Right ventricle myocardium superior (tissue), 1 donor: ENCODE results near the gene SLCO2A1. TPM values are rescaled to one million over a fixed set of nuclear protein-coding genes. Genes with fewer than 3 reads are reported as not detected.

Experiments used
- ATAC-seq: fragments of 200-7000 bp; cut with Tn5 transposase; one replicate; pipeline ENCODE4 v1.9.1; 2020; ENCODE audit warnings: mild to moderate bottlenecking; ENCODE audit not compliant: poor library complexity
- DNase-seq: peaks from one replicate; pipeline ENCODE4 v3.0.0-alpha.2; 2020
- intact Hi-C: fragments of 100-400 bp; cut with DNase I; formaldehyde crosslinking; loops from one replicate; pipeline ENCODE4 v1.11.2; 2022
- total RNA-seq: library from RNA; stranded (reverse); fragmentation: NEBNext Ultra II Directional; extraction: Animal tissue kit (Norgen Biotek cat#: 25700); gene quantifications from one replicate; pipeline ENCODE4 v1.2.1, GENCODE V29; 2021
- donor health status: DM: no; HTN: yes; CAD: no; lungs with severe emphysema.

SLCO2A1 gene
- total RNA-seq, 1 donor from 2014 or later, result 8.3 TPM

DNA sequence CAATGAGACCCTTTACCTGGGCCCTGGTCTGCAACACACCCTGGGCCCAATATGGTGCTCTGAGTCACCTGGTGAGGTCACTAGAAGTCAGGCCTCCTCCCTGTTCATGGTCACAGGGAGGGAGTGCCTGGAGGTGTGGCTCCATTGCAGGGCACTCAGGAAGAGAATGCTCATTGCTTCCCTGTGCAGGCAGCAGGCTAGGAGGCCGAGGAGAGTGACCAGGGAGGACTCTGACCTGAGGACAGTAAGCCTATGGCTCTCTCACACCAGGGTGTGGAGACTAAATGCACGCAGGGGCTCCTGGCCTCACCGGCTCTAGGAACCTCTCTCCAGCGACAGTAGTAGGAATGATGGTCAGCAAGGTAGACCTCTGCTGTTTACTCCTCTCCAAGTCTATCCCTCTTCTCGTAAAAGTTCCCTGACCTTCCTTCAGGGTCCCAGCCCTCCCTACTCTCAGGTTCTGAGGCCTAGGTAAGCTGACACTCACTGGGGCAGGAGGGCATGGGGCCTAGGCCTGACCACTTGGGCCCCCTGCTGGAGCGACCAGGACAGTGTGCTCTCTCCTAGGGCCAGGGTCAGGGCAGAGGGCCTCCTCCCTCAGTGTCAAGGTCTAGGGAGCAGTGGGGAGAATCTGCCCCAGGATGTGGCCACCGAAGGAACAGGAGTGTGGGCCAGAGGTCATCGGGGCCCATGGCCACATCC is 9.6 kb upstream of the SLCO2A1 start:
- no peak for DNase-seq
- intact Hi-C loops, result no loop called here
- ATAC-seq, result peak; percentile 41

DNA sequence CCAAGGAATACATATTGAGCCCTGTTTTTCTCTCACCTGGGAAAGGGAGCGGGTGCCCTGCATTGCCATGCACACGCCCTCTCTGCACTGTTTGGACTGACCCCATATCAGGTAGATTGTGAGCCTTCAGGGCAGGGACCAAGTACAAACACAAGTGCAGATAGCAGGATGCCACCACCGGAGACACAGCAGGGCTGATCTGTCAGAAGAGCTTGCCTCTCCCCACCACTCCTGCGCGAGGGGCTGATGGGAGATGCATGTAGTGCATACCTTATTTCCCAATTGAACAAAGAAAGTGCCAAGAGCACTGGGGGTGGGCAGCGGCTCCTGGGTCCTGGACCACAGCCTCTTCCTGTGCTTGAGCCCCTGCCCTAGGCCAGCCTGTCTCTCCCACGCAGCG is 9.0 kb upstream of the SLCO2A1 start:
- no peak for ATAC-seq

DNA sequence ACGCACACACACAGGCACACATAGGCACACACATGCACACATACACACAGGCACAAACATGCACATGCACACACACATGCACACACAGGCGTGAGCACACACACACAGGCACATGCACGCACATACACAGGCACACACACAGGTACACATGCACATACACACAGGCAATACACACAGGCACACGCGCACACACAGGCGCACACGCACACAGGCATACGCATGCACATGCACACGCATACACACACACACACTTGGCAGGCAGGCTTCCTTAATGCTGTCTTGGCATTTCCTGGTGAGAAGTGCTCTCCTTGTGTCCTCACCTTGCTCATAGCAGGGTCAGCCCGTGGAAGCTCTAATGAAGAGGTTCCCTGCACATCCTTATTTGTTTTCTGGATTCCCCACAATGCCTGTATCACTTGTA is 8.4 kb upstream of the SLCO2A1 start:
- DNase-seq (no peak), ATAC-seq (no peak)
- intact Hi-C loops, result no loop called here

More for the DNA sequence above, 9.0 kb upstream of the SLCO2A1 start:
- DNase-seq, result no peak
- intact Hi-C loops, result no loop called here

DNA sequence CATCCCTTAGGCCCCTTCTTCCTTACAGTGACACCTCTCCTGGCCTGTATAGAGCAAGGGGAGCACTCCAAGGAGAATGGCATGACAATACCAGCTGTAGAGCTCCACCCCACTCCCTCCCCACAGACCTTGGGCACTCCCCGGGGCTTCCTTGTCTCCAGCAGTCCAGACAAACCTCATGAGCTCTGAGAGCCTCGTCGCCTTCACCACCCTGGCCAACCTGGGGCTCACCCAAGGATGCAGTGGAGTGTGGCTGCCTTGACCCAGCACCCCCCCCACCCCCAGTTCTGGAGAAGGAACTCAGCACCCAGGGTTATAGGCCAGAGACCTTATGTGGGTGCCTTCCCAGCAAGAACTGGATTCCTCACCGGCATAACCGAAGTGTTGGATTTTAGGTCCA is 7.4 kb upstream of the SLCO2A1 start:
- no peak for DNase-seq
- intact Hi-C loops, result no loop called here

DNA sequence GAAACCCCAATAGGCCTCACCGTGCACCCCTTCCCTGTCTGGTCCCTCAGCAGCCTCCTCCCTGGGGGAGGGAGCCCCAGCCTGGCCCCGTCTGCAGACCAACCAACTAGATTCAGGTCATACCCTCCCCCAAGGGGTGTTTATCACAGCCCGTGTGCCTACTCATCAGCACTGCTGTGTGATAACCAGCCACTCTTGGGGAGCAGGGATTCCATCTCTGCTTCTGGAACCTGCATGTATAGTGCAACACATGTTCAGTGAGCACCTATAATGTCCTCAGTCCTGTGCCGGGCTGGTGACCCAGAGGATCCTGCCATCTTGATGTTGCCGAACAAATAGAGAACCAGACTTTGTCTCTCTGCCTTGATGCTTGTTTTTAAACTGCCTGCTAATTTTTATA is 6.6 kb upstream of the SLCO2A1 start:
- ATAC-seq, result no peak
- no peak for DNase-seq
- intact Hi-C loops, result no loop called here

More for the DNA sequence above, 7.4 kb upstream of the SLCO2A1 start:
- ATAC-seq, result no peak

DNA sequence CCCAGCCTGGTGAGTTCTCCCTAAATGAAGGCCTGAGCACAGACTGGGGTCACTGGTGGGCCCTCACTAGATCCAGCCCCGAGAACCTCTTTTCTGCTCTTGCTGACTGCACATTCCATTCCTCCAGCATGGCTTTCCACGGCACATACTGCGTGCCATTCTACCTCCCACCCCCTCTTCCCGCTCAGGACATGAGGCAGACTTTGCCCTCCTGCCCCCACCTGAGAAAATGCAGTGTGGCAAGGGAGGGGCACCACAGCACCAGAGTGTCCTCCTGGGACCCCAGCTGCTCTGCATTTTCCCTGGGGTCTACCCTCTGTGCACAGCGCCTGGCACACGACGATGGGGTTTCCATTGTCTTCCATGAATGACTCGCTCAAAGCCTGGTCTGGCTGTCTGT is 6.1 kb upstream of the SLCO2A1 start:
- no peak for DNase-seq
- intact Hi-C loops, result no loop called here
- ATAC-seq, result no peak

DNA sequence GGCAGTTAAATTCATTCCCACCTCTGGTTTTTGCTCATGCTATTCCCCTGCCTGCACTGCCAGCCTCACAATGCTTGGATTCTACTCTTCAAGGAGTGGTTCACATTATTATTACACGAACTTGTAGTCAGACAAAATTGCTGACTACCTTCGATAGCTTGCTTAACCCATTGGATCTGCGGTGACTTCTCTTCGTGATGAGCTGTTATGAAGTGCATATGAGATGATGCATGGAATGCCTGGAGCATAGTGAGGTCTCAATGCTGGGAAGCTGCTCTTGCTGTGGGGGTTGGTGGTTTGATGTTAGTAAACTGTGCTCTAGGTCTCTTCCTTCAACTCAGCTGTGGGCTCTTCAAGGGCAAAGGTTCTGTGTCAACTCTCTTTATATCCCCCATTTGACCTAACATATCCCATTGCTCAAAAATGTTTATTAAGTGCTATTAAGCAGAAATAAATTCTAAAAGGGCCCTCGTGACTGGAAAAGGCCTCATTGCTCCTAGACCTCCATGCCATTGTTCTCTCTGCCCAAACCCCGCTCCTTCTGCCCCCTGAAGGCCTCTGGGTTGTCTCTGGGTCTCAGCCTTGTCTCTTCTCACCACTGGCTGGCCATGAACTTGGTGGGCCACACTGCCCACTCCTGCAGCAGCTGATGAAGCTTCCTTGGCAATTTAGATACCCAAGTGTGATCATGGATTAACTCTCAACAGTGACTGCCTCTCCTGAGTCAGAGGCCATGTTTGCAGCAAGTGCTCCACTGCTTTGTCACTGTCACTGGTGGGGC is 4.5 kb upstream of the SLCO2A1 start:
- intact Hi-C loops, result no loop called here
- ATAC-seq (no peak), DNase-seq (no peak)

DNA sequence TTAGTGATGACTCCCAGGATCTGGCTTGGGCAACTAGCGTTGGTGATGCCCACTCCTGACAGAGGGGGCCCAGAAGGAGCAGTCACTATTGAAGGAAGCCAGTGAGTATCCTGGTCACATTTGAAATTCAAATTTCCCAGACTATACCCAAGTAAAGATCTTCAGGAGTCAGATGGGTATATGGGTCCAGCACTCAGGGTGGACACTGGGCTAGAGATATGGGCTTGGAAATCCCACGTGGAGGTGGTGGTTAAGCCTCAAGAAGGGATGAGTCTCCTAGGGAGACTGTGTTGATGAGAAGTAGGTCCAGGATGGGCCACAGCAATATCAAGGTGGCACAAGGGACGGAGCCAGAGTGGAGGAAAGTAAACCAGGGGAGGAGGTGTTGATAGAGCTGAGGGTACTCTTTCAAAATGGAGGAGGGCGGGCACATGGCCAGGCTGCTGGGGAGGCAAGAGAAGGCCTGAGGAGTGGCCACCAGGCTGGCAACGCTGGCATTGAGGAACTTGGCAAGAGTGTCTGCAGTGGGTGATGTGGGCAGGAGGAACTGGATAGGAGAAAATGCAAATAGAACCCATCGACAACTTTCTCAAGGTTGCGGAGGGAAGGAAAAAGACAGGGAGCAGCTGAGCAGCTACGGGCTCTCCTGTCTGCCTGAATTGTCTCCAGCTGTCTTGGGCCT is 3.7 kb upstream of the SLCO2A1 start:
- intact Hi-C loops, result no loop called here
- ATAC-seq (no peak), DNase-seq (no peak)

DNA sequence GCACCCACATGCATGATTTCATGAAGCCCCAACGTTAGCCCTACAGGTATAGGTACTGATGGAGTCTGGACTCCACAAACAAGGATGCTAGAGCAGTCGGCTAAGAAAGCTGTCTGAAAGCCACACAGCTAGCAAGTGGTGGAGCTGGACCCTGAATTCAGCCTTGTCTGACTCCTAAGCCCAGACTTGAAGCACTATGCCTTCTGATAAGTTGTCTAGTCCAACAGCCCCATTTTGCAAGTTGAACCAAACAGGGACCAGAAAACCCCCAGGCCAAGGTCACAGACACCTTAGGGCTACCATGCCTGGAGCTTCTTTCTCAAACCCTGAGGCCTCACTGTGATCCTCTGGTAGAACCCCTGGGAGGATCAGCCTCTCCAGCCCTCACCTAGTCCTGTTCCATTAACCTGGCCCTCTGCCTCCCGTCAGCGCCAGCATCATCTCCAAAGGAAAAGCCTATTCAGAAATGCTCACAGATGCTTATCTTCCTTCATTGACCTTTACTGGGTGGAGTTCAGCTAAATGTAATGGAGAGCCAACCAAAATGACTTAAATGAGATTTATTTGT is 1.7 kb upstream of the SLCO2A1 start:
- ATAC-seq, result no peak
- DNase-seq, result no peak
- intact Hi-C loops, result no loop called here

DNA sequence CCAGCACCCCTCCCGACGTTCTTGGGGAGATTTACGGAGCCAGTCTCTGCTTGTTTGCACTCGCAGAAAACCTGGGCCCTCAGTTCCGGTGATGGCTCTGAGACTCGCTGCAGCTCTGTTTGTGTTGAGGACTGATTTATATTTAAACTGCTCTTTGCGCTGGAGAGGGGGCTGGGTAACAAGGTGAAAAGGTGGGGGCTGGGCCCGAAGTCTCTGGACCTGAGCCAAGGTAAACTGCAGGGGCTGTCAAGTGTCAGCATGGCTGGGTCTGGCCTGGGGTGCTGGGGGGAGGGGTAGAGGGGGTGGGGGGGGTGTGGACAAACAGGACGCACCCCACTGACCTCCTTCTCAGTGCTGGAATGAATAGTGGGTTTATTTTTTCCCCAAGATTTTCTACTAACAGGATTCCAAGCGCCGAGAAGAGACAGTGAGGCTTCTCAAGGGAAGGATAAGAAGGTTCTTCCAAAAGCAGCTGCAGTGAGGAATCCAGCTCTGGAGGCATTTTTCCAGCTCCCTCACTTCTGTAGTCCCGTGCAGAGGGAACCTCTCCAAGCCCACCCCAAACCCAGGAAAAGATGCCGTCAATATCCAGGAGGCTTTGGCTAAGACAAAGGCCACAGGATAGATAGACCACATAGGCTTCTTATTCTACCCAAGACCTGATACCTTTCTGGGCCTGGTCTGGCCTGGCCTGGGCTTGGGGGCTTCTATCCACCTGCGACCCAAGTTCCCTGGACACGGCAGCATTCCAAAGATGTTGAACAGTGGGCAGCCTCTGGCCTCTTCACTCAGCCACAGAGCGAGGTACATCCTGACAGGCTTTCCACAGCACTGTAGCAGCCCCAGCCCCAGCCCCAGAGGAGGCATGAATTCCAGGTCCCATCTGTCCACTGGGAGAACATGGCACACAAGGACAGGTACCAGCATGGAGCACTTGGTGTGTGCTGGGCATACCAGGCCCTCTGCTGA is 938 bp upstream of the SLCO2A1 start:
- intact Hi-C loops, result no loop called here
- ATAC-seq, result no peak
- no peak for DNase-seq

DNA sequence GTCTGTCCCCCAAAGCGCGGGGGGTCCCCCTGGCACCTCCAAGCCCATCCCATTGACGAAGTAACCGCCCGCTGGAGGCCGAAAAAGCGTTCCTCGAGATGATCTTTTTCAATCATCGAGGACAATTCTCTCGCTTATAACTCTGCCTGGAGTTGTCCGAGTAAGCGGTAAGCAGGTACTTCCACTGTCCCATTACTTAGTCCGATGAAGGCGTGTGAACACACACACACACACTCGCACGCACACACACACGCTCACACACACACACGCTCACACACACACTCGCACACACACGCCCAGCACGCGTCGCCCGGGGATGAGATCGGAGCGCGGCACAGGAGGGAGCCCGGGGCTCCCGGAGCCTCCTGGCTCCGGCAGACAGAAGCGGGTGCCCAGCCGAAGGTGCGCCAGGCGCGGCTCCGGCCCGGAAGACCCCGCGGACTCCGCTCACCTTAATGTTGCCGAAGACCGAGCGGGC is 430 bp downstream of the SLCO2A1 start:
- ATAC-seq, result peak; percentile 67
- no peak for DNase-seq
- intact Hi-C loops, result no loop called here

DNA sequence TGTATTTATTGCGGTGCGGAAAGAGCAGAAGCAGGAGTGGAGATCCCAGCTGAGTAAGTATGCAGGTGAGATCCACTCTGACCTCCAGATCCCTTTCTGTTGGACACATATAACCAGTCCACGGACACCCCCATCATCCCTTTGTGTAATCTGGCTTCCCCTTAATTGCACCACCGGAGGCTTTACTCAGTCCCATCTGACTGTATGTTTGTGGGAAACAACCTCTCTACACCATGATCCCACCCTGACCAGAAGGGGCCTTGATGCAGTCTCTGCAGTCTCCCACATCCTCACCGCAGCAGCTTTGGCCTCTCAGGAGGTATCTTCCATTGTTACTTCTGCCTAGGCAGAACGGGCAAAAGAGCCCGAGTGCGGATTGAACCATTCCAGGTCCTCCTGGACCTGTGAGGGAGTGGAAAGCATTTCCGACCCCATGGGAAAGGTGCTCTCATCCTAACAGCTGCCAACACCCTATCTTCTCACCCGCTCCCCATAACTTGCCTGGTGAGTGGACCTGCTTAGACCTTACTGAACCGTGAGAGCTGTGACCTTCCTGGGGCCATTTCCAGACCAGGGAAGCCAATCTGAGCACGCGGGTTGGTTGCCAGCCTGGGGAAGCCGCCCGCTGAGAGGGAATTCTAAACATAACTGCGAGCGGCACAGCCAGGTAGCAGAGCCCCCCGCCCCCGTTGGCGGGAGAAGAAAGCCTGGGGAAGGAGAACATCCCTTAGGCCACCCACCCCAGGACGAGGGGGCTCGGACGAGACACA is 1.1 kb downstream of the SLCO2A1 start:
- DNase-seq (no peak), ATAC-seq (peak; percentile 58)
- intact Hi-C loops, result no loop called here

DNA sequence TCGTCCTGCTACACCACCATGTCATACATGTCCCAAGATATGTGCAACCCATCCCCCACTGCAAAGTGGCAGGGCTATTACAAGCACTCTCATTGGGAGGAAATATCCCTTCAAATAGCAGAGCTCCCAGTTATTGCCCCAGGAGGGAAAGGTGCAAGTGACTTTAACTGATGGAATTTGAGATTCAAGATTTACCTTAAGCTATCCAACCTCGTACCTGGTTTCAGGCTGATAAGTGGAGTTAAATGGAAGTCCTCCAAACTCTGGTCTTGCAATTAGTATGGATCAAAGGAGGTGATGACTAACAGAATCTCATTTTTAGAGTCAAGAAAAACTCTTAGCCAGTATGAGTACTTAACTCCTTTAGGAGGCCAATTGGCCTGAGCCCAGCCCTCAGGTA is 2.1 kb downstream of the SLCO2A1 start:
- no peak for ATAC-seq

DNA sequence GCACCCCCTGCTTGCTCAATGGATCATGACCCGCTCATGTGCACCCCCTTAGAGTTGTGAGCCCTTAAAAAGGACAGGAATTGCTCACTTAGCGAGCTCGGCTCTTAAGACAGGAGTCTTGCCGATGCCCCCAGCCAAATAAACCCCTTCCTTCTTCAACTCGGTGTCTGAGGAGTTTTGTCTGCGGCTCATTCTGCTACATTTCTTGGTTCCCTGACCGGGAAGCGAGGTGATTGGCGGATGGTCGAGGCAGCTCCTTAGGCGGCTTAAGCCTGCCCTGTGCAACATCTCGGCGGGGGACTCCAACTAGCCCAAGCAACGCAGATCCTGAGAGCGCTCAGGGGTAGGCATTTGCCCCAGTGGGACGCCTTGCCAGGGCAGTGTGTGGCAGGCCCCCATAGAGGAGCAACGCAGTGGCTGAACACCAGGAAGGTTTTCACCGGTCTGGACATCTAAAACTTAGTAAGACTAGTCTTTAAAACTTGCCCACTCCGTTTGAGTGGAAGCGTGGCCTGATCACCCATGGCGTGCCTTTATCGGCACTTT is 9.5 kb downstream of the SLCO2A1 start:
- DNase-seq, result no peak
- ATAC-seq, result no peak
- intact Hi-C loops, result no loop called here

More for the DNA sequence above, 2.1 kb downstream of the SLCO2A1 start:
- DNase-seq, result no peak
- intact Hi-C loops, result no loop called here

DNA sequence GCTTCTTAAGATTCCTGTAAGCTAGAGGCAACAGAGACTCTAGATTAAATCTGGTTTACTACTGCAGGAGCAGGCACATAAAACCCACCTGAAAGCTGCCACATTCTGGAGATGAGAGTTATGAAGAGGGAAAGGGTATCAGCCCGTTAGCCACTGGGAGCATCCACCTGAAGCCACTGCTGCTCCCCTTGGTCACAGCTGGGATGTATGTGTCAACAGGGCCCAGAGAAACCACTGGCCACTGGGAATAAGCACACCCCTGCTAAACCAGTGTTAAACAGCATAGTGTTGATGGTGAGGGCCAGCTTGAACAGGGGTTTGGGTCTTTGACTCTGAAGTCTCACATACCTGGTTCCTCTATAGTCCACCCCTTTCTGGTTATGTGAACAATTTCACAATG is 10.9 kb downstream of the SLCO2A1 start:
- intact Hi-C loops, result no loop called here
- no peak for ATAC-seq
- DNase-seq, result no peak

DNA sequence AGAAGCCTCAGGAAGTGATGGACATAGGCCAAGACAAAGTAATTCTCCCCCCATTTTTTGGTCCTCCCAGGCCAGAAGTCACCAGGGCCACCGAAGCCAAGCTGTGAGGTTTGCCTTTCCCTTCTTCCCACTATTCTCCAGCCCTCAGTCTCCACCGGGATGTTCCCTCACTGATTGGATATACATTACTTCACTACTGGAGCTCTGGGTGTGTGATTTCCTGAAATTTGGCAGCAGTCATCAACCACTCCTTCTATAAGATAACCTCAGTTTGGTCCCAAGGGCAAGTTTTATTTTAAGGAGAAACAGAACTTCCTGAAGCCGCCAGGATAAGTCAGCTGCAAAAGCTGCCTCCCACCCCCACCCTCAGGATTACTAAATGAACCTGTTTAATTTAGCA is 11.3 kb downstream of the SLCO2A1 start:
- ATAC-seq (no peak), DNase-seq (no peak)
- intact Hi-C loops, result no loop called here

DNA sequence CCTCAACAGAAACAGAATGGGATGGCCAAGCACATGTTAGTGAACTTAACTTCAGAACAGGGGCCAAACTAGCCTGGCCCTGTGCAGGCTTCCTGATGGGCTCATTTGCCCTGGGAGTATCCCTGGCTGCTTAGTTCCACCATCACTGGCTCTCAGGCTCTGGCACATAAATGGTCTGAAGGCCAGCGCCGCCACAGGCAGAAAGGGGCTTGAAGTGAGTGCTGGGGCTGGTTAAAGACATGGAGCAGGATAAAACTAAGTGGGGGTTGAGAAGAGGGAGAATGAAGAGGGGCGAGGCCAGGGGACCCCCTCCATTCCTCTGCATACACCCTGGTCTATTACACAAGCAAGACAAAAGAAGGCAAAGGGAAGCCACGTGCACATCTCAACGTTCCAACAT is 12.2 kb downstream of the SLCO2A1 start:
- no peak for DNase-seq
- no peak for ATAC-seq
- intact Hi-C loops, result no loop called here
